ENCODE results near the gene CLDN11. TPM values are rescaled to one million over a fixed set of nuclear protein-coding genes. Genes with fewer than 3 reads are reported as not detected.

The CLDN11 gene
- total RNA-seq, result 175 and 630 TPM in 2 replicates

GRCh38 chr3:170418422-170419398 is at the start of gene CLDN11:
Gene CLDN11 (plus strand): TSS chr3:170418868. CDS start chr3:170419067, 199 bp downstream.

Other genes starting within 250 kb of the CLDN11 start
- gene PHC3, start 237.1 kb upstream of the CLDN11 start, total RNA-seq, result 25.8 and 29.2 TPM in 2 replicates
- gene PRKCI, start 196.4 kb upstream of the CLDN11 start, total RNA-seq, result 82.5 and 98.0 TPM in 2 replicates
- gene SKIL, start 61.2 kb upstream of the CLDN11 start, total RNA-seq, result 172 and 261 TPM in 2 replicates
- 2.4 and 4.9 TPM in 2 replicates for gene SLC7A14, start 167.2 kb downstream of the CLDN11 start, total RNA-seq